ENCODE measurements around the gene PLXDC2.
A peak's percentile ranks its signal among the peaks of the same experiment; 100 is the strongest.

PLXDC2 gene

GRCh38 chr10:20272608-20273007, 456.4 kb downstream of the PLXDC2 start:
- Mint-ChIP-seq H3K27ac (peak overlapping the region in 2 of 3 experiments; percentile 5 to 75), H3K4me3 (no peak overlapping the region), H3K4me1 (peaks cover 9% of the 10 kb centered on the region), H3K27me3 (ENCODE audit: low read depth) (peaks cover 3% of the 10 kb centered on the region), H3K9me3 (no peaks in the 10 kb centered on the region), H3K36me3 (ENCODE audit: low read depth) (peaks cover 5% of the 10 kb centered on the region)
- TF ChIP-seq CTCF (IDR thresholded peaks at IDR 0.05; ENCODE audit: unreplicated experiment in 3 of 3): no peak

GRCh38 chr10:20274571-20274970, 458.3 kb downstream of the PLXDC2 start:
- Mint-ChIP-seq H3K4me1 (peaks cover 9% of the 10 kb centered on the region), H3K9me3 (no peaks in the 10 kb centered on the region), H3K36me3 (ENCODE audit: low read depth) (peaks cover 10% of the 10 kb centered on the region), H3K4me3 (no peak overlapping the region), H3K27ac (no peak overlapping the region), H3K27me3 (ENCODE audit: low read depth) (peaks cover 3% of the 10 kb centered on the region)
- no peak for TF ChIP-seq CTCF (IDR thresholded peaks at IDR 0.05; ENCODE audit: unreplicated experiment in 3 of 3)

GRCh38 chr10:20276127-20276979, 460.1 kb downstream of the PLXDC2 start:
- Mint-ChIP-seq H3K4me1 (peaks cover 8% of the 10 kb centered on the region), H3K36me3 (ENCODE audit: low read depth) (peaks cover 19% of the 10 kb centered on the region), H3K27ac (peak overlapping the region in 1 of 3 experiments; percentile 42), H3K27me3 (ENCODE audit: low read depth) (peaks cover 3% of the 10 kb centered on the region), H3K9me3 (no peaks in the 10 kb centered on the region), H3K4me3 (no peak overlapping the region)
- no peak for TF ChIP-seq CTCF (IDR thresholded peaks at IDR 0.05; ENCODE audit: unreplicated experiment in 3 of 3)

- no peak overlapping the region for H3K27ac Mint-ChIP-seq
- no peak for TF ChIP-seq CTCF (IDR thresholded peaks at IDR 0.05; ENCODE audit: unreplicated experiment in 3 of 3)
- peaks cover 3% of the 10 kb centered on the region for H3K27me3 Mint-ChIP-seq (ENCODE audit: low read depth)
- no peak overlapping the region for H3K4me3 Mint-ChIP-seq
- H3K9me3 Mint-ChIP-seq: no peaks in the 10 kb centered on the region
- H3K4me1 Mint-ChIP-seq: no peaks in the 10 kb centered on the region
- peaks cover 26% of the 10 kb centered on the region for H3K36me3 Mint-ChIP-seq (ENCODE audit: low read depth)
Observed at GRCh38 chr10:20277820-20278219, 461.6 kb downstream of the PLXDC2 start.

- H3K27me3 Mint-ChIP-seq (ENCODE audit: low read depth): no peaks in the 10 kb centered on the region
- H3K36me3 Mint-ChIP-seq (ENCODE audit: low read depth): peaks cover 21% of the 10 kb centered on the region
- TF ChIP-seq CTCF (IDR thresholded peaks at IDR 0.05; ENCODE audit: unreplicated experiment in 3 of 3): no peak
- H3K4me3 Mint-ChIP-seq: no peak overlapping the region
- no peaks in the 10 kb centered on the region for H3K9me3 Mint-ChIP-seq
- no peaks in the 10 kb centered on the region for H3K4me1 Mint-ChIP-seq
- no peak overlapping the region for H3K27ac Mint-ChIP-seq
Observed at GRCh38 chr10:20281579-20281978, 465.3 kb downstream of the PLXDC2 start.

DNA sequence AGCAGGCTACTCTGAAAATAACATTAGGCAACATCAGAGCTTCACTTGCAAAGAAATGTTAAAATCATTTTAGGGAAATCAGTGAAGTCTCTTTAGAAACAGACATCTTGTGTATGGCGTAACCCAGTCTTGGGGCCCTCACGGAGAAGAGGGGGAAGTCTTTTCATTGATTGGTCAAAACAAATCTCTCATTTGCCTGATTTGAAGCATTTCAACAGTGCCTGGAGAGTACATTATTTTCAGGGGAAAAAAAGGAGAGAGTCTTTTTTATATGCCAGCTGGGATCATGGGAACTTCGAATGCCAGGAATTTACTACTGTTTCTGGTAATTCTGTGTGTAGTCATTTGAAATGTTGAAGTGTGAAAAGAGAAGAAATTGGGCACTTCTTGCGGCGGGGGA, 471.4 kb downstream of the PLXDC2 start:
- Mint-ChIP-seq H3K4me1 (peaks cover 11% of the 10 kb centered on the region), H3K27ac (peak overlapping the region in 1 of 3 experiments; percentile 9), H3K36me3 (ENCODE audit: low read depth) (no peaks in the 10 kb centered on the region), H3K9me3 (peaks cover 4% of the 10 kb centered on the region), H3K27me3 (ENCODE audit: low read depth) (no peaks in the 10 kb centered on the region), H3K4me3 (no peak overlapping the region)
- no peak for TF ChIP-seq CTCF (IDR thresholded peaks at IDR 0.05; ENCODE audit: unreplicated experiment in 3 of 3)
